GM10266 (cell line): ENCODE data around the gene TMEM47.

Experiments
- DNase-seq: peaks from one replicate; pipeline ENCODE4 v3.0.0; 2012; ENCODE audit errors: extremely low spot score
- TF ChIP-seq, protein P1 (sequence below): IDR thresholded peaks from 2 replicates; pipeline ENCODE4 v1.5.1; 2012; ENCODE audit warnings: mild to moderate bottlenecking, low read depth; ENCODE audit not compliant: control insufficient read depth, insufficient read depth; ENCODE audit errors: missing control alignments

TMEM47 gene

DNA sequence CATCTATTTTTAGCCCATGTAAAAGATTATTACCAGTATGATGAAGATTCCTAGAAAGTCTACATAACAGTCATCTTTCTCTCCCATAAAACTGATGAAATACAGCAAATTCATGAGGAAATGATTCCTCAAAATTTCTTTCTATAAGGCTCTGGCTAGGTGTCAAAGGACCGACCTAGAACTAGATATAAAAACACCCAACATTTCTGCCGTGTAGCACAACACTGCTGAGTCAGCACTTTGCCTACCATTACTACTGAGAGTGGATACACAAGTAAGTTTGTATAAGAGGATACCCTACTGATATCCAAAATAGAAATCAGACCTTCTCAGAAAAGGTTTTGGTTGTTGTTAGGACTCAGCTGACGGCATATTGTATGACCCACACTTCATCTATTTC lies 24.7 kb downstream of the TMEM47 start:
- TF ChIP-seq, protein P1, sequence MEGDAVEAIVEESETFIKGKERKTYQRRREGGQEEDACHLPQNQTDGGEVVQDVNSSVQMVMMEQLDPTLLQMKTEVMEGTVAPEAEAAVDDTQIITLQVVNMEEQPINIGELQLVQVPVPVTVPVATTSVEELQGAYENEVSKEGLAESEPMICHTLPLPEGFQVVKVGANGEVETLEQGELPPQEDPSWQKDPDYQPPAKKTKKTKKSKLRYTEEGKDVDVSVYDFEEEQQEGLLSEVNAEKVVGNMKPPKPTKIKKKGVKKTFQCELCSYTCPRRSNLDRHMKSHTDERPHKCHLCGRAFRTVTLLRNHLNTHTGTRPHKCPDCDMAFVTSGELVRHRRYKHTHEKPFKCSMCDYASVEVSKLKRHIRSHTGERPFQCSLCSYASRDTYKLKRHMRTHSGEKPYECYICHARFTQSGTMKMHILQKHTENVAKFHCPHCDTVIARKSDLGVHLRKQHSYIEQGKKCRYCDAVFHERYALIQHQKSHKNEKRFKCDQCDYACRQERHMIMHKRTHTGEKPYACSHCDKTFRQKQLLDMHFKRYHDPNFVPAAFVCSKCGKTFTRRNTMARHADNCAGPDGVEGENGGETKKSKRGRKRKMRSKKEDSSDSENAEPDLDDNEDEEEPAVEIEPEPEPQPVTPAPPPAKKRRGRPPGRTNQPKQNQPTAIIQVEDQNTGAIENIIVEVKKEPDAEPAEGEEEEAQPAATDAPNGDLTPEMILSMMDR, result no peak
- no peak for DNase-seq

- no peak for DNase-seq
- TF ChIP-seq, protein P1, result no peak
Observed at GRCh38 chrX:34631479-34632220, 25.4 kb downstream of the TMEM47 start.

DNA sequence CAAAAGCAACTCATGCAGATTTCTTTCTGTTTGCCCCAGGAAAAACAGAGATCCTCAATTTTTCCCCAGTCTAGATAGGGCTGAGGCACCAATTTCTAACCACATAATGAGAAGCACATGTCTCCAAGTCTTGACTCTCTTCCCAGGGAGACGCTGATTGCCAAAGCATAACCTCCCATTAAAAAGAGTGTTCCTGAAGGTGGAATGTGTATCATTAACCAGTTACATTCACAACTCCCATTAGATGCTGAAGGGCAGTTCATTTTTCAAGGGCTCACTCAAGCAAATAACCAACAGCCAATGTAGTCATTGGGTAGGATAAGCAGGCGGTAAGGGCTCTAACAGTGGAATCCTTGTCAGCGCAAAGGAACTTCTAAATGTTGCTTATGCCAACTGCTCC lies 27.5 kb downstream of the TMEM47 start:
- no peak for DNase-seq
- TF ChIP-seq, protein P1, result no peak

- DNase-seq, result no peak
- TF ChIP-seq, protein P1, result no peak
Observed at GRCh38 chrX:34624416-34624815, 32.7 kb downstream of the TMEM47 start.

DNA sequence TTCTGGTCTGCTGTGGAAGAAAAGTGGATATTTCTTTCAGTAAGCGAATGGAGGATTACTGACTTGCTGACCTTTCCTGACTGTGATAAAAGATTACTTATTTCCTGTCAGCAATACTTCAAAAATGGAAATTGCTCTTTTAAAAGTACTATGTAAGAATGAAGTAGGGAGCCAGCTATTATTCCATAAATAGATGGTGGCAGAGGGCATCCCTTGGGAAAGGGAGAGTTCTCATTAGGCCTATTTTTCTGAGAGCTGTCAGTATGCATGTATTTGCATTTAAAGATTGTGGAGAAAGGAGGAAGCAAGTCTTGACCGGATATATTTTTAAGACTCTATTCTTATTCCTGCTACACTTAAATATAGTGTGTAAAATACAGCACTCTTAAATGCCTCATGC lies 37.2 kb downstream of the TMEM47 start:
- DNase-seq, result no peak

GRCh38 chrX:34612036-34612435 lies 45.0 kb downstream of the TMEM47 start:
- TF ChIP-seq, protein P1, result no peak
- DNase-seq, result no peak

More for the DNA sequence above, 37.2 kb downstream of the TMEM47 start:
- TF ChIP-seq, protein P1, result no peak

- TF ChIP-seq, protein P1, result no peak
- no peak for DNase-seq
Observed at GRCh38 chrX:34598362-34598761, 58.7 kb downstream of the TMEM47 start.
